DMS79 treated with DMSO at 0.1 percent for 48 hours (cell line): ENCODE data around the gene PARP16.
"Not testable (repeated sequence)": the region's sequence is repeated elsewhere in the genome, so short reads cannot be mapped to it uniquely, and the experiment has no call there.

Experiments used
- DNase-seq: peaks from one replicate; lab custom pipeline; 2025; lab: John Stamatoyannopoulos, UW

Gene PARP16

DNA sequence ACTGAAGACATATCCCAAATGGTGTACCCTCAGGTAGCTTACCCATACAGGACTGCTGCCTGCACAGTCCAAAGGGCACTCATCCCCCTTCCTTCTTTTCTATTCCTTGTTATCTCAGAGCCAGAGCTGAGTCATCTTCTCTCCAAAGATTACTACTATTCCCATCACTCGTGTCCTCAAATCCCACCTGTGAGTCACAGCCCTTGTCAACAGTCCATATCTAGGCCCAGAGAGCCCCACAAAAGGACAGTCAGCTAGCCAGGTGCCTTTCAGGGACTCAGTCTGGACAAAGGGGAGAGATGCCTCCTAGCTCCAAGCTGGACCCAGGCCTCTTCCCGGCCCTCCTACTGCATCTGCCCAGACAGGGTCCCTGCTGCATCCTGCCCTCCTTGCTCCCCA lies 11.0 kb downstream of the PARP16 start:
- no peak for DNase-seq

DNA sequence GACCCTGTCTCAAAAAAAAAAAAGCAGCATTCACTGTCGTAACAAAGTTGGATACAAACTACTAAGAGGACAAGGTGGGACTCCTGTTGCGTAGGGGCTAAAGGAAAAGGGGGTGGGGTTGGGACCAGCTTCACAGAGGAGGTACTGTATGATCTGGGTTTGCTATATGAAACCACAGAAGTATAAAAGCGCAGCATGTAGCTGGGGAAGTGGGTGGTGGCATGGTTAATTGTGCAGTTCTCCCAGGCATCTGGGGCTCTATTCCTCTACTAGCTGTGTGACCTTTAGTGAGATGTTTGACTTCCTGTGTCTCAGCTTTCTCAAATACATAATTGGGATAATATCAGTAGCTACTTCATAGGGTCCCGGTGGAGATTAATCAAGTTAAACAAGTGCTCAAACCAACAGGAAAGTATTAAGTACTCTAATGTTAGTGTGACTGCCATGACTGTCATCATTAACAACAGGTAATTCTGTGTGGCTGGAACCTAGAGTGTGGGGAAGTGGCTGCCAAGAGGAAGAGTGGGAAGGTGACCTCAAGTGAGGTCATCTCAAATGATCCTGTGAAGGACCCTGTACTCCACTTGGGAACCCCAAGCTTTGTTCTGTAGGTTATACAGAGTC lies 11.5 kb downstream of the PARP16 start:
- no peak for DNase-seq

DNA sequence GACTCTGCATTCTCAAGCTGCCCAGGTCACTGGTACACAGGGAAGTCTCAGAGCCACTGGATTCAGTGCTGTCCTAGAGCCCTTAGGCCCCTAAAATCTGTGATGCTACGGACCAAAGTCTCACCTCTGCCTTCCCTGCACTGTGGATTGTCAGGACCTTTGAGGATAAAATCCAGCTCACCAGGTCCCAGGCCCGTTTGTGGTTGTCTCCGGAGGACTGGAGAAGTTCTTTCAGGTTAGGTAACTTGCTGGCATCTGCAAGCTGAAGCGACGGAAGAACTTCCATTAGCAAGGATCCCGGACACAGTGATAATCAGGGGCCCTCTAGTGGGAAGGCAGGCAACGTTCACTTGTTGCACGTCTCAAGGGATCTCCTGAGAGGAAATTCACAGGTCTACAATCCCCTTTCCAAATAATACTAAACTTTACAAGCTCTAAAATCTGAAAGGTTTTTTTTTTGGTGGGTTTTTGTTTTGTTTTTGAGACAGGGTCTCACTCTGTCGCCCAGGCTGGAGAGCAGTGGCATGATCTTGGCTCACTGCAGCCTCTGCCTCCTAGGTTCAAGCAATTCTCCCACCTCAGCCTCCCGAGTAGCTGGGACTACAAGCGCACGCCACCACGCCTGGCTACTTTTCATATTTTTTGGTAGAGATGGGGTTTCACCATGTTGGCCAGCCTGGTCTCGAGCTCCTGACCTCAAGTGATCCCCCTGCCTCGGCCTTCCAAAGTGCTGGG lies 15.7 kb downstream of the PARP16 start:
- not testable (repeated sequence) for DNase-seq

DNA sequence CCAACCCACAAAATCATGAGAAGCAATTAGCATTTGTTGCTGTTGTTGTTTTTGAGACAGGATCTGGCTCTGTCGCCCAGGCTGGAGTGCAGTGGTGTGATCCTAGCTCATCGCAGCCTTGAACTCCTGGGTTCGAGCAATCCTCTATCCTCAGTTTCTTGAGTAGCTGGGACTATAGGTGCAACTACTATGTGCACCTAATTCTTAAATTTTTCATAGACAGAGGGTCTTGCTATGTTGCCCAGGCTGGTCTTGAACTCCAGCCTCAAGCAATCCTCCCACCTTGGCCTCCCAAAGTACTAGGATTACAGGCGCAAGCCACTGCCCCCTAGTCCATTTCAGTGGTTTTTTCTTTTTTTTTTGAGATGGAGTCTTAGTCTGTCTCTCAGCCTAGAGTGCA lies 18.3 kb downstream of the PARP16 start:
- no peak for DNase-seq

DNA sequence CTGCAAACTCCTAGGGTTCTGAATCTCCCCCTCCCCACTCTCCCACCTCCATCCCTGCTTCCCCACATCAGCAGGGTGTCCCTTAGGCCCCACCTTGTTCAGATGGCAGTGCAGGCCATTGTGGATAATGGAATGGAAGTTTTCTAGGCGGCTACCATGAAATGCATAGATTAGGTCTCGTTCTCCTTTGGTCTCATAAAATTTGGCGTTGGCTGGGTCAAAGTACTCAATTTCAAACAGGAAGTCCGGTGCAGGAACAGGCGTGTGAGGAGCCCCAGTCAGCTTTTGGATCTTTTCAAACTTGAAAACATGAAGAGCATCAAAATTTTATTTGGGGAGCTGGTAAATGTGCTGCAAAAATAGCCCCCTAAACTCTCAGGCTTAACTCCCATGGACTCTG lies 20.2 kb downstream of the PARP16 start:
- no peak for DNase-seq

DNA sequence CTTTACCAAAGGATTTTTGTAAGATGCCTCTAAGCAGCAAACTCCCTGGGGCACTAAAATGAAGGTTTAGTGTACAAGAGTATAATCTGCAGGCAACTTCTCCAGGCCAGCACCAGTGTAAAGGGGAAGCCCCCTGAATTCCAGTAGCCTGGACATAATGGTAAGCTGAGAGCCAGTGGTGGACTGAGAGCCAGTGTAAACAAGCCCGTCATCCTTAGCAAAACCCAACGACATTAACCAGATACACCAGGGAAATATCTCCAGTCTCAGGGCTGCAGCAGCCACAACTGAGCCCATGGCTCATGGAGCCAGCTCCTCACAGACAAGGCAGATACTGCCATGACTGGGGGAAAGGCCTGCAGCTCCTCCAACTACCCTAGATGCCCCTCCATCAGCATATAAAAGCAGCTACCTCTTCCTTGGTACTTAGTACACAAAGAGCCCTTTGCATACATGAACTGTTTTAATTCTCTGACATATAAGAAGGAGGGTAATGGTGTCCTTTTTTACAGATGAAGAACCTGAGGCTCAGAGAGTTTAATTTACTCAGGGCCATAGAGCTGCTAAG lies 21.7 kb downstream of the PARP16 start:
- DNase-seq, result no peak

DNA sequence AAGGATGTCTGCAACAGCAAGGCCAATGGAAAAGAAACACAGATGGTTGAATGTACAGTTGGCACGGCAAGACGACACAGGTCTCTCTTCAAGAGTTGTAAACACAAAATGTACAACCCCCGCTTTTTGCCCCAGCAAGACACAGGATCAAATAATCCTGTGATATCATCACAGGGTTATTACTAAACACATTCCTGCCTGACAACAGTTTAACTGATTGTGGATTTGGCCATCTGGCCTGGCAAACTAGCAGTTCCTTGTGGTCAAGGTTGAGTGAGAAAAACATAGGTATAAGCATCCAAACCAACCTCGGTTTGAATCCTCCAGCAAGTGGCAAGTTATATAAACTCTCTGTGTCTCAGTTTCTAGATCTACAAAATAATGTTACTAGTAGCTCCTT lies 23.4 kb downstream of the PARP16 start:
- DNase-seq, result no peak

DNA sequence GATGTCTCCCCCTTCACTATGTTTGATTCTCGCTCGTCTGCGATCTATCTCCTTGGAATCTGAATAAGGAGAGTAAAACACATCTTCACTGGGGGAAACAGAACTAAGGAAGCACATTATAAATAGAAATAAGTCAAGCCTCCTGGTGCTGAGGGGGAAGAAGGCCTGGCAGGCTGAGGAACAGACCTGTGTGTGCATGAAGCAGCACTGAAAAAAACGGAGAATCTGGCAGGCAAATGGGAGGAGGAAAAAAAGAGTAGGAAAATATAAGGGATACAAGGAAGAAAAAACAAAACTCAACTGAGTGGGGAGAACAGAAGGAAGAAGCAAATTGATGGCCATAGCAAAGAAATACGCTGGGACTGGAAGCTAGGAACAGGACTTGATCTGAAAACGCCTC lies 25.7 kb downstream of the PARP16 start:
- DNase-seq, result no peak

DNA sequence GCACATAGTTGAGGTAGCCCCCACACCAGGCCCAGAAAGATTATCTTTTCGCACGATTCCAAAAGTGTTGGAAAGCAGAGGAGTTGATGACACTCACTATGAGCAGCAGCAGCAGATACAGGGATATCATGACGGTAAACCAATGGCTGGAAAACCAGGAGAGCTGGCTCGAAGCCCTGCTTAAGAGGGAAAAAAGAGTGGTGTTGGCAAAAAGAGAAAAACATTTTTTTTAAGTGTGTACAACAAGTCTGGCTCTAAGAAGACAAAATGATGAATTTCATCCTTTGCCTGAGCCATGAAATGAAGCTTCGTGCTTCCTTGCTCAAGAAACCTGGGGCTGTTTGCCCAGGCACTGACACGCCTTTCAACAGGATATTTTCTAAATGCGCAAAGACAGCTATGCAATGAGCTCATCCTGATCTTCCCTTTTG lies 27.3 kb downstream of the PARP16 start:
- no peak for DNase-seq

DNA sequence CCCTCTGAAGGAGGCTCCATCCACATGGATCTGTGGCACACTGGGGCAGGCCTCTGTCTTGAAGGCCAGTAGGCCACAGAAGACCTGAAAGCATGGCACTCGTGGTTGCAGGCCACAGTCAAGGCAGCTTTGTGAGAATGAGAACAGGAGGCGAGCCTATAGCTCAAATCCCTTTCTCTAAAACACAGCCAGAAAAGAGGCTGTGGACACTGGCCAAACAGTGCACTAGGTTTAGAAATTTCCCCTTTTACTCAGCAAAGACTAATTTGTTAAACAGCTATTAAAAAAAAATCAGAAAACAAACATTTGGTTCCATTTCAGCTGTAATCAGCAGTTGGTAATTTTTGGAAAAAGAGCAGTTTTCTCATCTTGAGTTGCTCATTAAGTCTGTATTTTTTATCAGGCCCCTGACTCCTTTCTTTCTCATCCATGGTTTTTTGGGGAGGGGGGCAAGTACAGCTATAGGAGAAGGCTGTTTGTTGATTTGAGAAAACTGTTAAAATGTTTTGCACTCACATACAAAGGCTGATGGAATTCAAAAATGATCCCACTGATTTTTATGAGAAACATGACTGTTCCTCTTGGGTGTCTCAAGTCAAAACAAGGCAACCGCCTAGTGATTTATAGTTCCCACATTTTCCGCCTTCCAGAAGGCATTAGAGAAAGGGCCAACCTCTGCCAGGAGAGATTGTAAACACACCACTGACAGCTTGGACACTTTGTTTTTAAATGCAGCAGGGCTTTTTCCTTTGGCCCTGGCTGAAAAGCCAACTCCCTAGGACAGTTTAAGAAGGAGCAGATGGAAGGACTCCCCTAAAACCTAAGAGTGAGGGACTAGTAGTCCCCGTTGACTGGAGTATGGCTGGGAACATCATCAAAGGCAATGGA lies 28.1 kb downstream of the PARP16 start:
- no peak for DNase-seq

DNA sequence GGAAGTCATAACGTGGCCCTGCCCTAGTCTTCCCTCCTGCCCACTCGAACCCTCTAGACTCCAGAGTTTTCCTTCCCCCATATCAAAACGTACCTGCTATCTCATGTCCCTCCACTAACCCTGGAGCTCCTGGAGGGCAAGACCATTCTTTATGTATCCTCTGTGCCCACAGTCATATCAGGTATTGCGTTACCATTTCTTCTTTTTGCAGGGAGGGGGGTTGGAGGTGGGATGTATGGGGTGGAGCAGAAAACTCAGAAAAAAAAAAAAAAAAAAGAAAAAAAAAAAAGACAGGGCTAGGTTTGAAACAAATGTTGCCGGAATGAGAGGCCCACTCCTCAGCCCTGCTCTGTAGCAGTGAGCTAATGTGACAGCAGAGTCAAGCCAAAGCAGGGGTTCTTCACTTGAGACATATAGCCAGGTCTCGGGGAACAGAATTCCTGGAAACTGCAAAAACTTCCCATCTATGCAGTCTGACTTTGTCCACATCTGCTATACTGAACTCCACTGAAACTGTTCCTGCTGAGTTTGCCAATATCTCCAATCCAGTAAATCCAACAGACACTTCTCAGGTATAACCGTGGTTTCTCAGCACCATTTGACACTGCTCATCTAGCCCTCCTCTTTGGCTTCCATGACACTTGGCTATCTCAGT lies 31.1 kb downstream of the PARP16 start:
- DNase-seq, result no peak

DNA sequence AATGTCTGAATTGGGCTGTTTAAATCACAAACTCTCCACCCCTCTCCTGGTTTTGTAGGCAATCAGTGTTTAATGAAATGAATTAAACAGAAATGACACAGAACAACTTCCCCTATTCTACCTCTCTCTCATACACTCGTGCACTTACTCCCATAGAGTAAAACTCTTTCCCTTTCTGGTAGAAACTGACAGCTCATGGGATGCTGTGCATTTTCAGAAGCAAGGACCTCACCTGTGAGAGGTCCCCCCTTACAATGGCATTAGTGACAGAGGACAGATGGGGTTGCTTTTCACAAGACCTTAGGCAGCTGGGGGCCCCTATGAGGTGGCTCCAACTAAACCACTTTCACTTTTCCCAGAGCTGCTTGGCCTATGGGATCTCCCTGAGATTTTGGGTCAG lies 31.9 kb downstream of the PARP16 start:
- DNase-seq, result no peak

DNA sequence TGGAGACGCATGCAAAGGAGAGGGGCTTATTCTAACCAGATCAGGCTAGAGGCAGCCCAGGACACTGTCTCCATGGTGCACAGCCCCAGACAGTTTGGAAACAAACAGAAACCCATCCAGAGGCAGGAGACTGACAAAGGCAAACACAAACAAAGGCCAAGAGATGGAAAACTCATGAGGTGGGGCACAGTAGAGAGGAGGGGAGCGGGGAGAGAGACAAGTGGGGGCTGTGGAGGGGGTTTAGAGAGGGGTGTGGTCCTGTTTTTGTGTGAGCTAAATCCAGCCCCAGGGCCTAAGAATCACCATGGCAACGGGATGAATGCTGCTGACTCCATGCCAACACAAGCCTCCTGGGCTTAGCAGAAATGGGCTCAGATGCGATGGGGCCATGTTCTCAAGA lies 32.3 kb downstream of the PARP16 start:
- no peak for DNase-seq

DNA sequence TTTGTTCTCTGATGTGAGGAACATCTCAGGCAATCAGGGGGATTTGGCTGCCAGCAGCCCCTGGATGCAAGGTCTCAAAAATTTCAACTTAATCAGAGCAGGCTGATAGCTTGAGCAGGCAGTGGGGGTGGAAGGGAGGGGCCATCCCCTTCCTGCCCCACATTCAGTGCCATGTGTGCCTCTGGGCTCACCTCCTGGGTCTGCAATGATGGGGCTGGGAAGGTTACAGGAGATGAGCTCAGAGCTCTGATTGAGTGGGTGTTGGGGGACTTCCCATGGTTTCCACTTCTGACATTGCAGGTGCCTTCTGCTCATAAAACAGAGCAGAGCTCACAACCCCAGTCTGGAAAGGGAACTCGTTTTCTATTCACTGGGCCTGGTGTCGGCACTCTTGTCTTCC lies 37.0 kb downstream of the PARP16 start:
- no peak for DNase-seq

DNA sequence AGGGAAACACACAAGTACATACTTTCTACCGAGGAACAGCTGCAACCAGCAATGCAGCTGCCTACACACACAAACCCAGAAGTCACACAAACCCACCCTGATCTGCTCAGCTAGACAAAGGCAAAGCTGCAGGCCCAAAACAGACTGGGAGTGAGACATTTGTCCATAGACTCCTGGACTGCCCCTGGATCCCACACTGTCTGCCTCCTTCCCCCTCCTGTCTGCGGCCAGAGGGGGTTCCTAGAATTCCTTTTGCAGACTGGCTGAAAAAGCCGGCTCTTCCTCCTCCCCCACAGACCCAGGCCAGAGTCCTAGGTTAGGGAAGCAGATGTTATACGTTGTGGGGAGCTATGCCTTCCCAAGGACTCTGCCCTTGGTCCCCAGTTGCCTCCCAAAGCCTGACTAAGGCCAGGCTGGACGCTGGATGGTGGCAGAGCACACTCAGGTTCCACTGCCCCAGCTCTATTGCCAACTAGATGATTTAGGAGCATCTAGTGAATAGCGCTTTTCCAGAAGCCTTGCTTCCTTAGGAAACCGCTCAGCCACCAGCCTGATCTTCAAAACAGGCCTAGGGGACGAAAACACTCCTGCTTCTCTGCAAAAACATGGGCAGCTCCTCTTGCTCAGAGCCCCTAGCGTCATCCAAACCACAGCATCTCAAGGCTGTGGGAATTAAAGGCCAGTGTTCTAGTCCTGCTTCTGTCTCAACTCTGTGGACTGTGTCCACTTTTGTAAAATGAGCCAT lies 38.0 kb downstream of the PARP16 start:
- no peak for DNase-seq

DNA sequence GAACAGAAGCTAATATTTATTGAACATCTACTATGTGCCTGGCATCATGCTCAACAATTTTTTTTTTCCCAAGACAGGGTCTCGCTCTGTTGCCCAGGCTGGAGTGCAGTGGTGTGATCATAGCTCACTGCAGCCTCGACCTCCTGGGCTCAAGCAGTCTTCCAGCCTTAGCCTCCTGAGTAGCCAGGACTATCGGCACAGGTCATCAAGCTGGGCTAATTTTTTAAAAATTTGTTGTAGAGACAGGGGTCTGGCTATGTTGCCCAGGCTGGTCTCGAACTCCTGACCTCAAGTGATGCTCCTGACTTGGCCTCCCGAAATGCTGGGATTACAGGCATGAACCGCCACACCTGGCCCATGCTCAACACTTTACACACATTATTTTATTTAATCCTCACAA lies 39.7 kb downstream of the PARP16 start:
- DNase-seq, result no peak

DNA sequence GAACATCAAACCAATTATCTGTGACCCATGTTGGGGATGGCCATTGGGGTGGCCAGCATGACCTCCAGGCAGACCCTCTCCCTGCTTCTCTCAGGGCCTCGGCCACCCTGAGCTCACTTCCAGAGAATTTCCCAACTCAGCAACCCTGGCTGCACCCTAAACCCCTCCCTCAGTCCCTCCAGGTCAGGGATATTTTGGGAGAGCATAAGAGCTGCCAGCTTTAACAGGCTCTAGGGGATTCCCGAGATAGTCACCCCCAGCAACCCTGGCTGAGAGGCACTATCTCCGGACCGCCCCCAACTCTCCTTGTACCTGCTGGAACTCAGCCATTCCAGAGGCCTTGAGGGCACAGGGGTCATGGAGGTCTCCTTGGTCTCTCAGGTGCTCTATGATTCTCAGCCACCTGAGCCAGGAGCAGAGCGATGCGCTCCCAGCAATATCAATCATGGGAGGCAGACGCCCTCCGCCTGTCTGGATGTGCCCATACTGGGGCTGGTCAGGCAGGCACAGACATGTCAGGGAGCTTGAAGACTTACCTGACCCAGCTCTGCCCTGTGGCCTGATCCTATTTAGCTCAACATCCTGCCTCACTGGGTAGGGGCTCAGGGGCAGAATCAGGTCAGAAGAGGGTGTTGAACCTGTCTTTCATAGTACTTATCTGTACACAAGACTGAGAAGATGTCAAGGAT lies 40.5 kb downstream of the PARP16 start:
- no peak for DNase-seq

DNA sequence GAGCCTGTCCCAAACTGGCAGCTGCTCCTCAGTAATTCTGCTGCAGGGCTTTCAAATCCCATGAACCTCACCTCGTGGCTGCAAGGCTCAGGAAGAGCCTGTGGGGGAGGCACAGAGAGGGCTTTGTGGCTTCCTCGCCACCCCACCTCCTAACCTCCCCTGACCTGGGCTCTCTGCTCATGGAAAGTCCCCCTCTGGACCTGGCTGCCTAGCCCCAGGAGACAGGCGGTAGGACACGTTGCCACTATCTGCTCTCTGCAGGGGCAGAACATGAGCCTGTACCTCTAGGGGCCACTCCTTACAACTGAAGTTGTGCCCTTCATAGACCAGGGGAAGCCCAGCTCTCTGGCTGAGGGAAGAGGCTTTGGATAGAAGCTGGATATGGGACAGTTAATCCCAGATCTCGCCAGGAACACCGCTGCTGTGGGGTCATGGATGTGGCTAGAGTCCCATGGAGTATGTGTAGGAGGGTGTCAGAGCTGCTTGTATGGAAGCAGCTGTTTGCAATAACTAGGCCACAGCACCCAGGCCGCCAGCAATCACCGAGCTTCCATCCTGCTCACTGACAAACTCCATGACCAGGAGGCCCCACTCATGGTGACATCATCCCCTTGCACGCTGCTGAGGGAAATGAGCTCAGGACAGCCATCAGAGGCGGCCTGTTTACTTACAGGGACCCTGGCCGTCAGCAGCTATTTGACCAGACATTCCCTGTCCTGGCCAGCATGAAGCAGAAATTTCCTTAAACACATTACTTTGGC lies 41.4 kb downstream of the PARP16 start:
- no peak for DNase-seq

DNA sequence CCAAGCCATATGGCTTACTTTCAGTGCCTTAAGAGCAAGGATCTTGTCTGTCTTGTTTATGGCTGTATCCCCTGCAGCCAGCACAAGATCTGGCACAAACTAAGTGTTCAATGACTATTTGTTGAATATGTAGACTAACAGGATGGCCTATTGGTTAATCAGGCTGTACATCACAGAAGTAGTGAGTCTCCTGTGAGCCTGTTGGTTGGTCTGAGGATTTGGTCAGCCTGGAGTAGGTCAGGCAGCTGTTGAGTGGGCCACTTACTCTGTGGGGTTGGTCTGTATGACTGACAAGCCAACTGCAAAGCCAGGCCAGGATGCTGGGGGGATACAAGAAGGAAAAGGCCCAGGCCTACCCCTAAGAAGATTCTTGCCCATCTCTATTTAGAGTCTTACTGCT lies 42.0 kb downstream of the PARP16 start:
- no peak for DNase-seq

DNA sequence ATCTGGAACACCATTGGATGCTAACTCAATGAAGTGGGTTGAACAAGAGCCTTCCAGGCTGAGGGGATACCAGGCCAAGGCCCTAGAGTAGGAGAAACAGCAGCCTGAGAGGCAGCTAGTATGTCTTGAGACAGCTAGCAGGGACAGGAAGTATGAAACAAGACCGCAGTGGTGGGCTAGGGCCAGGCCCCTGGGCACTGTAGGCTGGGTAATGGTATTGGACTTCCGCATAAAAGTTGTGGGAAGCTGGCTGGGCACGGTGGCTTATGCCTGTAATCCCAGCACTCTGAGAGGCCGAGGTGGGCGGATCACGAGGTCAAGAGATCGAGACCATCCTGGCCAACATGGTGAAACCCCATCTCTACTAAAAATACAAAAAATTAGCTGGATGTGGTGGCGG lies 50.2 kb downstream of the PARP16 start:
- DNase-seq, result not testable (repeated sequence)
